CD14-positive monocyte (primary cell): Measurements from ENCODE around the gene SMCP. TPM values are rescaled to one million over a fixed set of nuclear protein-coding genes. Genes with fewer than 3 reads are reported as not detected.

Source experiments
- DNase-seq, 3 donors: peaks; one replicate each; pipeline ENCODE4 v3.0.0-alpha.2; 2011 to 2022
- H2AFZ ChIP-seq: 2 replicates; pipeline ENCODE4 v1.6.0; 2012; ENCODE audit warnings: mild to moderate bottlenecking, low read depth, low read length, inconsistent platforms; ENCODE audit not compliant: insufficient read depth, poor library complexity, severe bottlenecking
- H3K27ac ChIP-seq, 2 donors: 1 replicate in 1 of 2; 2 replicates in 1 of 2; pipeline ENCODE4 v1.5.1; 2012 to 2013; ENCODE audit warnings: low read length in 2 of 2, control low read depth in 1 of 2, inconsistent platforms in 1 of 2, low read depth in 1 of 2, mild to moderate bottlenecking in 1 of 2
- H3K27me3 ChIP-seq, 2 donors: one replicate each; pipeline versions ENCODE4 v1.6.0 to v1.6.1; 2011 to 2013; ENCODE audit warnings: low read length in 2 of 2; ENCODE audit not compliant: control insufficient read depth in 2 of 2, insufficient read depth in 2 of 2
- H3K36me3 ChIP-seq, 2 donors: replicated peaks in 1 of 2; 1 replicate in 1 of 2; 2 replicates in 1 of 2; pipeline versions ENCODE4 v1.5.1 to v1.6.1; 2012 to 2013; ENCODE audit warnings: low read length in 2 of 2, control low read depth in 1 of 2, inconsistent platforms in 1 of 2, mild to moderate bottlenecking in 1 of 2; ENCODE audit not compliant: insufficient read depth in 2 of 2, control insufficient read depth in 1 of 2
- H3K4me1 ChIP-seq, 2 donors: 1 replicate in 1 of 2; 2 replicates in 1 of 2; pipeline versions ENCODE4 v1.5.1 to v1.6.1; 2012 to 2013; ENCODE audit warnings: low read length in 2 of 2, control low read depth in 1 of 2, inconsistent platforms in 1 of 2, mild to moderate bottlenecking in 1 of 2, moderate library complexity in 1 of 2; ENCODE audit not compliant: insufficient read depth in 2 of 2, control insufficient read depth in 1 of 2
- H3K4me2 ChIP-seq: replicated peaks from 2 replicates; pipeline ENCODE3; 2012; ENCODE audit warnings: low read length, moderate library complexity, mild to moderate bottlenecking; ENCODE audit not compliant: poor library complexity, severe bottlenecking; ENCODE audit errors: extremely low read depth
- H3K4me3 ChIP-seq, 3 experiments: fragments of 200-600 bp in 1 of 3; sonication (generic) in 1 of 3; replicated peaks in 1 of 3; 1 replicate in 2 of 3; 2 replicates in 1 of 3; pipeline ENCODE4 v1.5.1; 2011 to 2013; ENCODE audit warnings: low read length in 3 of 3, mild to moderate bottlenecking in 3 of 3, control low read depth in 2 of 3, low read depth in 2 of 3, inconsistent platforms in 1 of 3, moderate library complexity in 1 of 3
- H3K79me2 ChIP-seq: 2 replicates; pipeline ENCODE4 v1.6.0; 2012; ENCODE audit warnings: mild to moderate bottlenecking, control low read depth, inconsistent platforms, low read length, moderate library complexity; ENCODE audit not compliant: insufficient read depth
- H3K9ac ChIP-seq: 2 replicates; pipeline ENCODE4 v1.6.0; 2017; ENCODE audit warnings: low read length, mild to moderate bottlenecking; ENCODE audit not compliant: insufficient read depth, poor library complexity, severe bottlenecking
- H3K9me3 ChIP-seq, 2 donors: replicated peaks in 1 of 2; 1 replicate in 1 of 2; 2 replicates in 1 of 2; pipeline versions ENCODE4 v1.5.1 to v1.6.1; 2012 to 2013; ENCODE audit warnings: low read length in 2 of 2, control low read depth in 1 of 2; ENCODE audit not compliant: control insufficient read depth in 1 of 2, insufficient read depth in 1 of 2
- H4K20me1 ChIP-seq: 2 replicates; pipeline ENCODE4 v1.6.0; 2012; ENCODE audit warnings: mild to moderate bottlenecking, low read length, control low read depth, moderate library complexity; ENCODE audit not compliant: insufficient read depth
- H3K27ac Mint-ChIP-seq, 7 donors: one replicate each; pipeline ENCODE4 v1.8.0; 2020; ENCODE audit warnings: mild to moderate bottlenecking in 7 of 7, mixed read lengths in 7 of 7, moderate library complexity in 6 of 7, inconsistent platforms in 2 of 7
- H3K27me3 Mint-ChIP-seq, 3 donors: one replicate each; pipeline ENCODE4 v1.8.0; 2021 to 2022; ENCODE audit warnings: low read depth in 3 of 3, mild to moderate bottlenecking in 3 of 3, mixed read lengths in 3 of 3, moderate library complexity in 3 of 3, inconsistent platforms in 1 of 3
- H3K36me3 Mint-ChIP-seq, 2 donors: one replicate each; pipeline ENCODE4 v1.8.0; 2020; ENCODE audit warnings: mixed read lengths in 2 of 2, inconsistent platforms in 1 of 2, mild to moderate bottlenecking in 1 of 2
- H3K4me1 Mint-ChIP-seq: one replicate; pipeline ENCODE4 v1.8.0; 2020; ENCODE audit warnings: mild to moderate bottlenecking, mixed read lengths
- H3K4me3 Mint-ChIP-seq, 2 donors: one replicate each; pipeline ENCODE4 v1.8.0; 2020; ENCODE audit warnings: mild to moderate bottlenecking in 2 of 2, mixed read lengths in 2 of 2, moderate library complexity in 1 of 2
- H3K9me3 Mint-ChIP-seq, 7 donors: one replicate each; pipeline ENCODE4 v1.8.0; 2020 to 2022; ENCODE audit warnings: mixed read lengths in 7 of 7, mild to moderate bottlenecking in 6 of 7, moderate library complexity in 6 of 7, inconsistent platforms in 2 of 7
- CTCF ChIP-seq: fragments of 200-600 bp; IDR thresholded peaks from one replicate; pipeline ENCODE4 v1.8.0; 2022; ENCODE audit warnings: antibody characterized with exemption, mild to moderate bottlenecking
- WGBS: methylation state at CpG from one replicate; pipeline ENCODE4 v1.1.5; 2013; ENCODE audit warnings: missing lambda C conversion rate; ENCODE audit not compliant: insufficient coverage; 5-methylcytosine and 5-hydroxymethylcytosine counted together
- intact Hi-C, 2 donors: fragments of 100-400 bp; cut with micrococcal nuclease; formaldehyde crosslinking; loops; one replicate each; pipeline versions ENCODE4 v1.15.0 to v1.15.1; 2023
- polyA plus RNA-seq, 3 donors: library from polyadenylated mRNA; depleted of rRNA in 1 of 3; unstranded in 2 of 3; stranded (reverse) in 1 of 3; fragments of 300-500 nt in 2 of 3; fragments of >200 nt in 1 of 3; fragmentation: Illumina TruSeq in 2 of 3; gene quantifications; 1 replicate in 2 of 3; 2 replicates in 1 of 3; pipeline ENCODE4 v1.2.3, GENCODE V29; 2012 to 2021

The SMCP gene
- polyA plus RNA-seq, 3 donors: not detected

GRCh38 chr1:152880316-152880715, 2.2 kb downstream of the SMCP start:
- no peak overlapping the region for H3K27ac ChIP-seq
- no peaks in the 10 kb centered on the region for H3K9me3 ChIP-seq
- H3K9ac ChIP-seq: no peak overlapping the region
- TF ChIP-seq CTCF: no peak
- 74% methylated on average over 3 of the region's 4 CpGs for WGBS
- H3K27ac Mint-ChIP-seq: no peak overlapping the region
- peaks cover 0 to 5% (median 3%) of the 10 kb centered on the region in 3 donors for H3K27me3 Mint-ChIP-seq
- no peaks in the 10 kb centered on the region for H3K36me3 ChIP-seq
- DNase-seq: no peak
- H3K9me3 Mint-ChIP-seq: peaks cover 0 to 3% (median 2%) of the 10 kb centered on the region in 7 donors
- H3K4me1 ChIP-seq: no peaks in the 10 kb centered on the region
- H3K27me3 ChIP-seq: no peaks in the 10 kb centered on the region
- no peak overlapping the region for H3K4me3 ChIP-seq
- no peaks in the 10 kb centered on the region for H3K36me3 Mint-ChIP-seq
- H3K4me1 Mint-ChIP-seq: peaks cover 5% of the 10 kb centered on the region
- intact Hi-C loops: no loop called here
- no peak overlapping the region for H3K4me3 Mint-ChIP-seq
- no peaks in the 10 kb centered on the region for H3K79me2 ChIP-seq
- no peaks in the 10 kb centered on the region for H4K20me1 ChIP-seq
- no peak overlapping the region for H2AFZ ChIP-seq
- no peak overlapping the region for H3K4me2 ChIP-seq

GRCh38 chr1:152880907-152881306, 2.8 kb downstream of the SMCP start:
- no peak for TF ChIP-seq CTCF
- no peaks in the 10 kb centered on the region for H3K9me3 ChIP-seq
- Mint-ChIP-seq H3K27ac (no peak overlapping the region), H3K27me3 (peaks cover 3 to 5% (median 5%) of the 10 kb centered on the region in 3 donors), H3K4me1 (peaks cover 5% of the 10 kb centered on the region), H3K9me3 (peaks cover 0 to 3% (median 2%) of the 10 kb centered on the region in 7 donors), H3K36me3 (no peaks in the 10 kb centered on the region), H3K4me3 (no peak overlapping the region)
- no peak for DNase-seq
- no peak overlapping the region for H2AFZ ChIP-seq
- H3K4me2 ChIP-seq: no peak overlapping the region
- H3K9ac ChIP-seq: no peak overlapping the region
- 82% methylated on average over 2 of the region's 5 CpGs for WGBS
- H3K27me3 ChIP-seq: no peaks in the 10 kb centered on the region
- H3K4me3 ChIP-seq: no peak overlapping the region
- H3K27ac ChIP-seq: no peak overlapping the region
- intact Hi-C loops: no loop called here
- no peaks in the 10 kb centered on the region for H3K79me2 ChIP-seq
- no peaks in the 10 kb centered on the region for H4K20me1 ChIP-seq
- H3K36me3 ChIP-seq: no peaks in the 10 kb centered on the region
- no peaks in the 10 kb centered on the region for H3K4me1 ChIP-seq
